Measurements from ENCODE around the gene ATXN2L. TPM values are rescaled to one million over a fixed set of nuclear protein-coding genes. Genes with fewer than 3 reads are reported as not detected.
"Not testable (repeated sequence)": the region's sequence is repeated elsewhere in the genome, so short reads cannot be mapped to it uniquely, and the experiment has no call there.

The ATXN2L gene
- total and polyA plus RNA-seq, 4 donors, result 23.1 to 40.7 (median 32.8) TPM

DNA sequence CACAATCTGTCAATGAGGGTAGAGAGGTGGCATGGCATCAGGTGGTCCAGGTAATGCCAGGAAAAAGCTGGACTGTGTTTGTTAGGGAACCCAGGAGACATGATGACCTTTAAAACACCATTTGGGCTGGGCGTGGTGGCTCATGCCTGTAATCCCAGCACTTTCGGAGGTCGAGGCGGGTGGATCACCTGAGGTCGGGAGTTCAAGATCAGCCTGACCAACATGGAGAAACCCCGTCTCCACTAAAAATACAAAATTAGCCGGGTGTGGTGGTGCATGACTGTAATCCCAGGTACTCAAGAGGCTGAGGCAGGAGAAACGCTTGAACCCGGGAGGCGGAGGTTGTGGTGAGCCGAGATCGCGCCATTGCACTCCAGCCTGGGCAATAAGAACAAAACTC is 2.3 kb upstream of the ATXN2L start:
- DNase-seq (ENCODE audit: low spot score); H3K36me3 ChIP-seq (ENCODE audit: control insufficient read depth in 4 of 4, insufficient read depth in 3 of 4, low read depth in 1 of 4, low read length in 3 of 4); H3K9me3 ChIP-seq (ENCODE audit: control insufficient read depth in 4 of 4, low read length in 3 of 4); H3K4me3 ChIP-seq (ENCODE audit: low read depth in 1 of 3, low read length in 3 of 3); H3K27me3 ChIP-seq (ENCODE audit: control insufficient read depth in 4 of 4, insufficient read depth in 4 of 4, low read length in 3 of 4); H3K9ac ChIP-seq (ENCODE audit: low read depth in 1 of 2, low read length in 2 of 2): not testable (repeated sequence)
- peak in 1 of 2 donors; percentile 0 for TF ChIP-seq RXRA (IDR thresholded peaks at IDR 0.05)
- WGBS, result 91% methylated on average over 13 of the region's 13 CpGs
- H3K27ac ChIP-seq (ENCODE audit: low read depth in 1 of 2, low read length in 2 of 2), result peak overlapping the region; percentile 46 to 59
- peaks cover 10 to 42% (median 31%) of the 10 kb centered on the region in 4 donors for H3K4me1 ChIP-seq (ENCODE audit: control insufficient read depth in 4 of 4, insufficient read depth in 4 of 4, low read length in 3 of 4)

DNA sequence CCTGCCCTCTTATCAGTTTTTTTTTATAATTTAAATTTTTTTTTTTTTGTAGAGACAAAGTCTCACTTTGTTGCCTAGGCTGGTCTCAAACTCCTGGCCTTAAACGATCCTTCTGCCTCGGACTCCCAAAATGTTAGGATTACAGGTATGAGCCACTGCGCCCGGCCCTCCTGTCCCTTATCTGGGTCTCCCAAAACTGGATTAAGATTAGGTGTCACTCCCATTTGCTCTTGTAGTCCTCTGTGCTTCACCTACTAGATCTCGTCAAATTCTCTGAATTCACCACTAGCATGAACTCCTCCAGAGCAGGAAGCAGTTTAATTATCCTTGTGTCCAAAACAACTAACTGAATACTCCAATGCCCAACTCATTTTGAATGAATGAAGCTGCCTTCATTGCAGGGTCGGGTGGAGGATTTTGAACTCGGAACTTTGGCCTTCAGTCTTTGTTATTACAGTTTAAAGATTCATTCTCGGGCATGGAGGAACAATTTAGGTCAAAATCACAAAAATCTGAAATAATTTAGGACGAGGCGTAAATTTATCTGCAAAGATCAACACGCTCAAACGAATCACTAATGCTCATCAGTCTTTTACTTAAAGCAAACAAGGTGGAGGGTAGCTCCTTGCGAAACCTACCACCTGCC is 802 bp upstream of the ATXN2L start:
- no peak for DNase-seq (ENCODE audit: low spot score)
- no peaks in the 10 kb centered on the region for H3K9me3 ChIP-seq (ENCODE audit: control insufficient read depth in 4 of 4, low read length in 3 of 4)
- no peak for TF ChIP-seq YY1 (IDR thresholded peaks at IDR 0.05)
- TF ChIP-seq, protein P1, sequence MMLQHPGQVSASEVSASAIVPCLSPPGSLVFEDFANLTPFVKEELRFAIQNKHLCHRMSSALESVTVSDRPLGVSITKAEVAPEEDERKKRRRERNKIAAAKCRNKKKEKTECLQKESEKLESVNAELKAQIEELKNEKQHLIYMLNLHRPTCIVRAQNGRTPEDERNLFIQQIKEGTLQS (IDR thresholded peaks at IDR 0.05), result no peak
- no peak for TF ChIP-seq GABPA (IDR thresholded peaks at IDR 0.05 in 1 of 2, conservative IDR thresholded peaks at IDR 0.05 in 1 of 2)
- TF ChIP-seq, protein P2, sequence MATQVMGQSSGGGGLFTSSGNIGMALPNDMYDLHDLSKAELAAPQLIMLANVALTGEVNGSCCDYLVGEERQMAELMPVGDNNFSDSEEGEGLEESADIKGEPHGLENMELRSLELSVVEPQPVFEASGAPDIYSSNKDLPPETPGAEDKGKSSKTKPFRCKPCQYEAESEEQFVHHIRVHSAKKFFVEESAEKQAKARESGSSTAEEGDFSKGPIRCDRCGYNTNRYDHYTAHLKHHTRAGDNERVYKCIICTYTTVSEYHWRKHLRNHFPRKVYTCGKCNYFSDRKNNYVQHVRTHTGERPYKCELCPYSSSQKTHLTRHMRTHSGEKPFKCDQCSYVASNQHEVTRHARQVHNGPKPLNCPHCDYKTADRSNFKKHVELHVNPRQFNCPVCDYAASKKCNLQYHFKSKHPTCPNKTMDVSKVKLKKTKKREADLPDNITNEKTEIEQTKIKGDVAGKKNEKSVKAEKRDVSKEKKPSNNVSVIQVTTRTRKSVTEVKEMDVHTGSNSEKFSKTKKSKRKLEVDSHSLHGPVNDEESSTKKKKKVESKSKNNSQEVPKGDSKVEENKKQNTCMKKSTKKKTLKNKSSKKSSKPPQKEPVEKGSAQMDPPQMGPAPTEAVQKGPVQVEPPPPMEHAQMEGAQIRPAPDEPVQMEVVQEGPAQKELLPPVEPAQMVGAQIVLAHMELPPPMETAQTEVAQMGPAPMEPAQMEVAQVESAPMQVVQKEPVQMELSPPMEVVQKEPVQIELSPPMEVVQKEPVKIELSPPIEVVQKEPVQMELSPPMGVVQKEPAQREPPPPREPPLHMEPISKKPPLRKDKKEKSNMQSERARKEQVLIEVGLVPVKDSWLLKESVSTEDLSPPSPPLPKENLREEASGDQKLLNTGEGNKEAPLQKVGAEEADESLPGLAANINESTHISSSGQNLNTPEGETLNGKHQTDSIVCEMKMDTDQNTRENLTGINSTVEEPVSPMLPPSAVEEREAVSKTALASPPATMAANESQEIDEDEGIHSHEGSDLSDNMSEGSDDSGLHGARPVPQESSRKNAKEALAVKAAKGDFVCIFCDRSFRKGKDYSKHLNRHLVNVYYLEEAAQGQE (IDR thresholded peaks at IDR 0.05), result no peak
- TF ChIP-seq NR2F2 (IDR thresholded peaks at IDR 0.05), result no peak
- TF ChIP-seq, protein P3, sequence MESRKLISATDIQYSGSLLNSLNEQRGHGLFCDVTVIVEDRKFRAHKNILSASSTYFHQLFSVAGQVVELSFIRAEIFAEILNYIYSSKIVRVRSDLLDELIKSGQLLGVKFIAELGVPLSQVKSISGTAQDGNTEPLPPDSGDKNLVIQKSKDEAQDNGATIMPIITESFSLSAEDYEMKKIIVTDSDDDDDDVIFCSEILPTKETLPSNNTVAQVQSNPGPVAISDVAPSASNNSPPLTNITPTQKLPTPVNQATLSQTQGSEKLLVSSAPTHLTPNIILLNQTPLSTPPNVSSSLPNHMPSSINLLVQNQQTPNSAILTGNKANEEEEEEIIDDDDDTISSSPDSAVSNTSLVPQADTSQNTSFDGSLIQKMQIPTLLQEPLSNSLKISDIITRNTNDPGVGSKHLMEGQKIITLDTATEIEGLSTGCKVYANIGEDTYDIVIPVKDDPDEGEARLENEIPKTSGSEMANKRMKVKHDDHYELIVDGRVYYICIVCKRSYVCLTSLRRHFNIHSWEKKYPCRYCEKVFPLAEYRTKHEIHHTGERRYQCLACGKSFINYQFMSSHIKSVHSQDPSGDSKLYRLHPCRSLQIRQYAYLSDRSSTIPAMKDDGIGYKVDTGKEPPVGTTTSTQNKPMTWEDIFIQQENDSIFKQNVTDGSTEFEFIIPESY (IDR thresholded peaks at IDR 0.05), result no peak
- no peak for TF ChIP-seq RXRA (IDR thresholded peaks at IDR 0.05)
- TF ChIP-seq, protein P4, sequence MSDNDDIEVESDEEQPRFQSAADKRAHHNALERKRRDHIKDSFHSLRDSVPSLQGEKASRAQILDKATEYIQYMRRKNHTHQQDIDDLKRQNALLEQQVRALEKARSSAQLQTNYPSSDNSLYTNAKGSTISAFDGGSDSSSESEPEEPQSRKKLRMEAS (IDR thresholded peaks at IDR 0.05), result no peak
- no peak for TF ChIP-seq FOXA1 (IDR thresholded peaks at IDR 0.05)
- no peak for TF ChIP-seq SP1 (IDR thresholded peaks at IDR 0.05)
- no peak for TF ChIP-seq FOXA2 (IDR thresholded peaks at IDR 0.05)
- TF ChIP-seq, protein P5, sequence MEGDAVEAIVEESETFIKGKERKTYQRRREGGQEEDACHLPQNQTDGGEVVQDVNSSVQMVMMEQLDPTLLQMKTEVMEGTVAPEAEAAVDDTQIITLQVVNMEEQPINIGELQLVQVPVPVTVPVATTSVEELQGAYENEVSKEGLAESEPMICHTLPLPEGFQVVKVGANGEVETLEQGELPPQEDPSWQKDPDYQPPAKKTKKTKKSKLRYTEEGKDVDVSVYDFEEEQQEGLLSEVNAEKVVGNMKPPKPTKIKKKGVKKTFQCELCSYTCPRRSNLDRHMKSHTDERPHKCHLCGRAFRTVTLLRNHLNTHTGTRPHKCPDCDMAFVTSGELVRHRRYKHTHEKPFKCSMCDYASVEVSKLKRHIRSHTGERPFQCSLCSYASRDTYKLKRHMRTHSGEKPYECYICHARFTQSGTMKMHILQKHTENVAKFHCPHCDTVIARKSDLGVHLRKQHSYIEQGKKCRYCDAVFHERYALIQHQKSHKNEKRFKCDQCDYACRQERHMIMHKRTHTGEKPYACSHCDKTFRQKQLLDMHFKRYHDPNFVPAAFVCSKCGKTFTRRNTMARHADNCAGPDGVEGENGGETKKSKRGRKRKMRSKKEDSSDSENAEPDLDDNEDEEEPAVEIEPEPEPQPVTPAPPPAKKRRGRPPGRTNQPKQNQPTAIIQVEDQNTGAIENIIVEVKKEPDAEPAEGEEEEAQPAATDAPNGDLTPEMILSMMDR (IDR thresholded peaks at IDR 0.05; ENCODE audit: low read depth, low read length, missing input control), result no peak
- TF ChIP-seq TAF1 (conservative IDR thresholded peaks at IDR 0.05), result no peak
- no peak for TF ChIP-seq JUND (IDR thresholded peaks at IDR 0.05)
- TF ChIP-seq HNF4A (conservative IDR thresholded peaks at IDR 0.05), result no peak
- no peak for TF ChIP-seq HNF4G (IDR thresholded peaks at IDR 0.05)
- no peak for TF ChIP-seq EGR1 (IDR thresholded peaks at IDR 0.05; ENCODE audit: low read depth in 2 of 2)
- no peak for TF ChIP-seq RAD21 (IDR thresholded peaks at IDR 0.05)
- H3K27me3 ChIP-seq (ENCODE audit: control insufficient read depth in 4 of 4, insufficient read depth in 4 of 4, low read length in 3 of 4), result no peaks in the 10 kb centered on the region
- peaks cover 10 to 43% (median 37%) of the 10 kb centered on the region in 4 donors for H3K4me1 ChIP-seq (ENCODE audit: control insufficient read depth in 4 of 4, insufficient read depth in 4 of 4, low read length in 3 of 4)
- 26% methylated on average over 13 of the region's 13 CpGs for WGBS
- H3K9ac ChIP-seq (ENCODE audit: low read depth in 1 of 2, low read length in 2 of 2), result peak overlapping the region; percentile 57 to 94
- H3K27ac ChIP-seq (ENCODE audit: low read depth in 1 of 2, low read length in 2 of 2), result peak overlapping the region; percentile 94 to 98
- H3K4me3 ChIP-seq (ENCODE audit: low read depth in 1 of 3, low read length in 3 of 3), result peak overlapping the region; percentile 45 to 98 (median 74)
- peaks cover 3 to 17% (median 14%) of the 10 kb centered on the region in 4 donors for H3K36me3 ChIP-seq (ENCODE audit: control insufficient read depth in 4 of 4, insufficient read depth in 3 of 4, low read depth in 1 of 4, low read length in 3 of 4)

Data from liver (tissue), 9 donors.